Left ventricle myocardium inferior (tissue), 1 donor: ENCODE measurements around the gene SLC43A2. TPM values are rescaled to one million over a fixed set of nuclear protein-coding genes. Genes with fewer than 3 reads are reported as not detected.
"Not testable (repeated sequence)": the region's sequence is repeated elsewhere in the genome, so short reads cannot be mapped to it uniquely, and the experiment has no call there.

ENCODE experiments used
- DNase-seq: peaks from one replicate; pipeline ENCODE4 v3.0.0-alpha.2; 2020
- H3K27ac ChIP-seq: fragments of 200-600 bp; replicated peaks from 2 replicates; pipeline ENCODE4 v1.8.0; 2021
- H3K27me3 ChIP-seq: fragments of 200-600 bp; 2 replicates; pipeline ENCODE4 v1.8.0; 2021; ENCODE audit warnings: low read depth
- H3K36me3 ChIP-seq: fragments of 200-600 bp; 2 replicates; pipeline ENCODE4 v1.8.0; 2021
- H3K4me1 ChIP-seq: fragments of 200-600 bp; 2 replicates; pipeline ENCODE4 v1.8.0; 2021
- H3K4me3 ChIP-seq: fragments of 200-600 bp; 2 replicates; pipeline ENCODE4 v1.8.0; 2021; ENCODE audit warnings: mild to moderate bottlenecking, moderate library complexity
- H3K9me3 ChIP-seq: fragments of 200-600 bp; replicated peaks from 2 replicates; pipeline ENCODE4 v1.8.0; 2021
- intact Hi-C: fragments of 100-400 bp; cut with micrococcal nuclease; formaldehyde crosslinking; loops from one replicate; pipeline ENCODE4 v1.11.0; 2022
- long read RNA-seq: library from polyadenylated mRNA; unstranded; transcript quantifications from one replicate; pipeline ENCODE4 v2.0.0, GENCODE V29; 2021
- total RNA-seq: library from RNA; stranded (reverse); fragmentation: NEBNext Ultra II Directional; extraction: Animal tissue kit (Norgen Biotek cat#: 25700); gene quantifications from one replicate; pipeline ENCODE4 v1.2.1, GENCODE V29; 2021
- TF ChIP-seq, protein P1 (sequence below): fragments of 200-600 bp; IDR thresholded peaks from 2 replicates; pipeline ENCODE4 v1.8.0; 2021; ENCODE audit warnings: antibody characterized with exemption, mild to moderate bottlenecking, borderline replicate concordance
- donor health status: DM: no; HTN: yes; CAD: no; lungs with severe emphysema.

Gene SLC43A2
- 4.0 TPM for total RNA-seq
- long read RNA-seq, full-length matches to known transcripts = 6 of 9 reads
- long read RNA-seq, partial matches to known transcripts = 0 of 9 reads
- long read RNA-seq, other reads (novel, unspliced or antisense) = 3 of 9 reads

DNA sequence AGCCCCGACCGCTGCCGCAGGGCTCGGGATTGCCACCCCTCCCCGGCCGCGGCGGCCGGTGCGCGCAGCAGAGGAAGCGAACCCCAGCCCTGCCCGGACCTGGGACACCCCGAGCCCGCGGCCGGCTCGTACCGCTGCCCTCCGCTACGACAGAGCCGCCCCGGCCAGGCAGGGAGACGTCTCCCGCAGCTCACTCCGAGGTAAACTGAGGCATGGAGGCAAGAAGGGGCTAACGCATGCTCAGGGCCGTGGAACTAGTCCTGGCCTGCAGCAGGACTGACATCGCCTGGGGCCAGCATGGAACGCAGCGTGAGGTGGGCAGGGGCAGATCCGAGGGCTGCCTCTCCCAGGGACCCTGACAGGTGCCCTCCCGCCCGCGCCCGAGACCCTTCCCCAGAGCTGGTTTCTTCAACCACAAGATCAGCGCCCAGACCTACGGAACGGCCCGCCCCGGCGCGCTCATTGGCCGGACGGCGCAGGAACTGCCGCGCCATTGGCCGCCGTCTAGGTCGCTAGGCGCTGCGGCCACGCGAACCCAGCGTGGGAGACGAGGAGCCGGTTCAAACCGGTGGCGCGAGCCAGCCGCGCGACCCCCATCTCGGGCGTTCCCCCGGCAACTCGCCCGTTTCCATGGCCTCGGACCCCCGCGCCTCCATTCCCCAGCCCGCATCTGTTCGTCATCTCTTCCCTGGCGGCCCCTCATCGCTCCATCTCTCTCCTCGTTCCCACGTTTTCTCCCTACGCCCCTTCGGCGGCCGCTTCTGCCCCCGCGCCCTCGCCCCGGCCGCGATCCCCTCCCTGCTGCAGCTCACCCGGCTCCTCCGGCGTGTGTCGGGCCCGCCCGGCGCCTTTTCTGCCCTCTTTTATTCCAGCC lies at the start of gene SLC43A2:
TSS of gene SLC43A2 (minus strand) at position 853 of the 874 bp plus-strand sequence. CDS start 960 bp downstream, outside the sequence.
- DNase-seq = peak; percentile 84
- H3K4me1 ChIP-seq = peaks cover 41% of the 10 kb centered on the region
- peak within 1 kb of the TSS; percentile 93 for H3K27ac ChIP-seq
- TF ChIP-seq, protein P1, sequence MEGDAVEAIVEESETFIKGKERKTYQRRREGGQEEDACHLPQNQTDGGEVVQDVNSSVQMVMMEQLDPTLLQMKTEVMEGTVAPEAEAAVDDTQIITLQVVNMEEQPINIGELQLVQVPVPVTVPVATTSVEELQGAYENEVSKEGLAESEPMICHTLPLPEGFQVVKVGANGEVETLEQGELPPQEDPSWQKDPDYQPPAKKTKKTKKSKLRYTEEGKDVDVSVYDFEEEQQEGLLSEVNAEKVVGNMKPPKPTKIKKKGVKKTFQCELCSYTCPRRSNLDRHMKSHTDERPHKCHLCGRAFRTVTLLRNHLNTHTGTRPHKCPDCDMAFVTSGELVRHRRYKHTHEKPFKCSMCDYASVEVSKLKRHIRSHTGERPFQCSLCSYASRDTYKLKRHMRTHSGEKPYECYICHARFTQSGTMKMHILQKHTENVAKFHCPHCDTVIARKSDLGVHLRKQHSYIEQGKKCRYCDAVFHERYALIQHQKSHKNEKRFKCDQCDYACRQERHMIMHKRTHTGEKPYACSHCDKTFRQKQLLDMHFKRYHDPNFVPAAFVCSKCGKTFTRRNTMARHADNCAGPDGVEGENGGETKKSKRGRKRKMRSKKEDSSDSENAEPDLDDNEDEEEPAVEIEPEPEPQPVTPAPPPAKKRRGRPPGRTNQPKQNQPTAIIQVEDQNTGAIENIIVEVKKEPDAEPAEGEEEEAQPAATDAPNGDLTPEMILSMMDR = no peak
- H3K27me3 ChIP-seq = no peaks in the 10 kb centered on the region
- intact Hi-C loops = loop anchor here (10.0 kb wide), 1 partner anchor 53 kb away; no protein-coding TSS in a partner anchor
- no peaks in the 10 kb centered on the region for H3K9me3 ChIP-seq
- peak within 1 kb of the TSS; percentile 91 for H3K4me3 ChIP-seq
- H3K36me3 ChIP-seq = no peaks in the 10 kb centered on the region

DNA sequence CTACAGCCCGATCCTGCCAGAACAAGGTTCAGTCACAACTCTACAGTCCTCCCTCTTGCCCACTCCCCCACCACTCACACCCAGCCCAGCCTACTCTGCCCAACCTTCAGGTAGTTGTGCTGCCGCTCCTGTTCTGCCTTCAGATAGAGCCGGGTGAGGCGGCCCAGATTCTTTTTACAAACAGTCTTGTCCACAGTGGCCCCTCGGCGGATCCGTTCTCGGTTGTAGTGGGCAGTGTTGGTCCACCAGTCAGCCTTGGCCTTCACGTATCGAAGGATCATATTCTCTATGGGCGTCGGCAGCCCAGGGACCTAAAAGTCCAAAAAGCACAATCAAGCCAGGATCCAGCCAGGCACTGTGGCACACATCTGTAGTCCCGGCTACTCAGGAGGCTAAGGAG lies 47.8 kb upstream of the SLC43A2 start:
- peaks cover 100% of the 10 kb centered on the region for H3K36me3 ChIP-seq
- no peak for DNase-seq
- peaks cover 2% of the 10 kb centered on the region for H3K4me1 ChIP-seq
- intact Hi-C loops = no loop called here
- H3K27me3 ChIP-seq = no peaks in the 10 kb centered on the region
- no peak overlapping the region for H3K27ac ChIP-seq
- no peak overlapping the region for H3K4me3 ChIP-seq
- TF ChIP-seq, protein P1 = no peak
- no peaks in the 10 kb centered on the region for H3K9me3 ChIP-seq

DNA sequence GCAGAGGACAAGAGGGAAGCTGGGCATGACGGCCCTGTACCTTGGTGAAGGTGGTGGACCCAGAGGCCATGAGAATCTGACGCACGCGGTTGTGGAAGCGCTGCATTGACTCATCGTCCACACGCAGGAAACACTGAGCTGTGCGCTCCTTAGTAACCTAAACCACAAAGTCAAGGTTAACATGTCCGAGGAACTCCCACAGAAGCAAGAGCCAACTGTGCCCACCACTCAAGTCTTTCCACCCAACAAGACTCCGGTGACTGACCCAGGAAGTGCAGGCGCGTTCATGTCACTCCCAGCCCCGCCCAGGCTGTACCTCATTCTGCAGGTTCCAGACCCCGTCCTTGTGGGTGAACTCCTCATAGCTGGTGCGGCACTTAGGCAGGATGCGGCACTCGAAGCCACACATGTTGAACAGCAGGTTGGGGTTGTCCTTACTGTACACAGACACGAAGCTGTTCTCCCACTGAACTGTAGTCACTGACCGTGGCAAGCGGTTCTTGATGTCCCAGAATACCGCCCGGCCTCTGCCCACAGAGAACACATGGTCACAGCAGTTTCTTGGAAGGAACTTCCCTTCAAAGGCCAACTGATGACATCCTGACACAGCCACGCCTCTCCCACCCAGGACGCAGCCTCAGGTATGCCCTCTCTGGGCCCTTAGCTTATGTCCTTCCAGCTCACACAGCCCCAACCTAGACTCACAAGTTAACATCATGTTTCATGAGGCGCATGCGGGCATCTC lies 44.6 kb upstream of the SLC43A2 start:
- H3K27ac ChIP-seq = no peak overlapping the region
- no peak for DNase-seq
- peaks cover 92% of the 10 kb centered on the region for H3K36me3 ChIP-seq
- no peaks in the 10 kb centered on the region for H3K27me3 ChIP-seq
- peaks cover 25% of the 10 kb centered on the region for H3K4me1 ChIP-seq
- intact Hi-C loops = no loop called here
- TF ChIP-seq, protein P1 = no peak
- H3K9me3 ChIP-seq = no peaks in the 10 kb centered on the region
- no peak overlapping the region for H3K4me3 ChIP-seq

DNA sequence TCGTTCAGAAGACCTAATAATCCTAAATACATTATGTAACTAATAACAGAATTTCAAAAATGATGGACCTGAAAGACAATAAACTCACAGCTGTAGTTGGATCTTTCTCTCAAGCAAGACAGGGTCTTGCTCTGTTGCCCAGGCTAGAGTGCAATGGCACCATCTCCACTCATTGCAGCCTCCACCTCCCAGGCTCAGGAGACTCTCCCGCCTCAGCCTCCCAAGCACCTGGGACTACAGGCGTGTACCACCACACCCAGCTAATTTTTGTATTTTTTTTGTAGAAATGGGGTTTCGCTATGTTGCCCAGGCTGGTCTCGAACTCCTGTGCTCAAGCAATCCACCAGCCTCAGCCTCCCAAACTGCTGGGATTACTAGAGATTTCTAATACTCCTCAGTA lies 35.3 kb upstream of the SLC43A2 start:
- H3K36me3 ChIP-seq = peaks cover 100% of the 10 kb centered on the region
- not testable (repeated sequence) for DNase-seq, H3K4me3 ChIP-seq, H3K9me3 ChIP-seq, H3K4me1 ChIP-seq, H3K27me3 ChIP-seq, H3K27ac ChIP-seq
- intact Hi-C loops = loop anchor here (10.0 kb wide), 1 partner anchor 141 kb away; no protein-coding TSS in a partner anchor

DNA sequence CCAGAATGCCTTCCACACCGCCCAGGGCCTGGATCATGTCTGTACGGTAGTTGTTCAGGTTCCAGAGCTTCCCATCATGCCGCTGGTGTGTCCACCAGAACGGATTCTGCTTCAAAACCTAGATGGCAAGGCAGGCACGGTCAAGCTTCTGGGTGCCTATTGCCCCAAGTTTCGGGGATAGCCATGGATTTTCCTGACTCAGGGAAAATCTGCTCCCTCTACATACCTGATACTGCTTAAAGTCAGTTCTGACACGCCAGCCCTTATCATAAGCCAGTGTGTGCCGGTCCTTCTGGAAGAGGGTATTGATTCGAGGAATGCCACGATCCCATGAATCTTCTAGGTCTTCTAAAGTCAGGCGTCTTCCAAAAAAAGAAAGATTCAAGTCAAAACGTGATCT lies 32.4 kb upstream of the SLC43A2 start:
- Histone ChIP-seq H3K4me1 (no peaks in the 10 kb centered on the region), H3K27me3 (no peaks in the 10 kb centered on the region), H3K36me3 (peaks cover 100% of the 10 kb centered on the region), H3K27ac (no peak overlapping the region), H3K9me3 (no peaks in the 10 kb centered on the region), H3K4me3 (no peak overlapping the region)
- no peak for DNase-seq
- intact Hi-C loops = loop anchor here (10.0 kb wide), 1 partner anchor 144 kb away; no protein-coding TSS in a partner anchor
- TF ChIP-seq, protein P1 = no peak
